CD4-positive, alpha-beta memory T cell (primary cell): ENCODE data around the gene NFIX. TPM values are rescaled to one million over a fixed set of nuclear protein-coding genes. Genes with fewer than 3 reads are reported as not detected.
"Not testable (repeated sequence)": the region's sequence is repeated elsewhere in the genome, so short reads cannot be mapped to it uniquely, and the experiment has no call there.

Experiments
- CTCF ChIA-PET: fragments of 350-600 bp; sonication (Branson Sonifier 250); formaldehyde crosslinking; loops from one replicate; lab custom pipeline; 2021; ENCODE audit warnings: inconsistent platforms; ENCODE audit not compliant: partially characterized antibody; lab: Charles Lee
- POLR2A ChIA-PET: fragments of 350-600 bp; sonication (Branson Sonifier 250); formaldehyde crosslinking; loops from one replicate; lab custom pipeline; 2021; ENCODE audit not compliant: partially characterized antibody; lab: Charles Lee
- DNase-seq, 5 donors: peaks; one replicate each; pipeline versions ENCODE4 v3.0.0 to v3.0.0-alpha.2; 2020 to 2022; ENCODE audit warnings: mixed read lengths in 1 of 5
- H3K27ac ChIP-seq: one replicate; pipeline ENCODE4 v1.7.0; 2013; ENCODE audit warnings: low read depth, low read length
- H3K27me3 ChIP-seq: 2 replicates; pipeline ENCODE4 v1.7.0; 2013; ENCODE audit warnings: mild to moderate bottlenecking, low read length, moderate library complexity; ENCODE audit not compliant: insufficient read depth
- H3K36me3 ChIP-seq: 2 replicates; pipeline ENCODE4 v1.7.0; 2013; ENCODE audit warnings: mild to moderate bottlenecking, low read length, moderate library complexity; ENCODE audit not compliant: insufficient read depth
- H3K4me1 ChIP-seq: 2 replicates; pipeline ENCODE4 v1.7.0; 2013; ENCODE audit warnings: mild to moderate bottlenecking, low read length, moderate library complexity; ENCODE audit not compliant: insufficient read depth
- H3K4me3 ChIP-seq, 2 donors: one replicate each; pipeline ENCODE4 v1.7.0; 2013; ENCODE audit warnings: low read length in 2 of 2, mild to moderate bottlenecking in 1 of 2
- H3K9me3 ChIP-seq, 2 donors: one replicate each; pipeline ENCODE4 v1.7.0; 2013; ENCODE audit warnings: low read length in 2 of 2, control low read depth in 1 of 2; ENCODE audit not compliant: control insufficient read depth in 1 of 2
- H3K27ac Mint-ChIP-seq, 7 donors: one replicate each; pipeline ENCODE4 v1.8.0; 2020 to 2021; ENCODE audit warnings: mixed read lengths in 7 of 7, mild to moderate bottlenecking in 6 of 7, inconsistent platforms in 3 of 7, moderate library complexity in 3 of 7
- H3K27me3 Mint-ChIP-seq, 2 donors: one replicate each; pipeline ENCODE4 v1.8.0; 2020 to 2021; ENCODE audit warnings: mixed read lengths in 2 of 2
- H3K36me3 Mint-ChIP-seq, 2 donors: one replicate each; pipeline ENCODE4 v1.8.0; 2020 to 2021; ENCODE audit warnings: mixed read lengths in 2 of 2, inconsistent platforms in 1 of 2, mild to moderate bottlenecking in 1 of 2
- H3K4me1 Mint-ChIP-seq, 4 donors: one replicate each; pipeline ENCODE4 v1.8.0; 2020 to 2021; ENCODE audit warnings: mixed read lengths in 4 of 4, mild to moderate bottlenecking in 1 of 4
- H3K4me3 Mint-ChIP-seq, 8 donors: one replicate each; pipeline ENCODE4 v1.8.0; 2020 to 2021; ENCODE audit warnings: mixed read lengths in 8 of 8, mild to moderate bottlenecking in 7 of 8, moderate library complexity in 6 of 8, inconsistent platforms in 3 of 8
- H3K9me3 Mint-ChIP-seq, 8 donors: one replicate each; pipeline ENCODE4 v1.8.0; 2020 to 2021; ENCODE audit warnings: mixed read lengths in 8 of 8, mild to moderate bottlenecking in 5 of 8, inconsistent platforms in 3 of 8, moderate library complexity in 1 of 8
- intact Hi-C: fragments of 100-400 bp; cut with micrococcal nuclease; formaldehyde crosslinking; loops from one replicate; pipeline ENCODE4 v1.15.1; 2023
- polyA plus RNA-seq, 2 donors: library from polyadenylated mRNA; unstranded; fragments of 300-500 nt; fragmentation: Illumina TruSeq; gene quantifications; one replicate each; pipeline ENCODE4 v1.2.3, GENCODE V29; 2021
- total RNA-seq, 2 experiments: library from RNA; stranded (reverse); gene quantifications; one replicate each; pipeline ENCODE4 v1.2.3, GENCODE V29; 2021

The NFIX gene
- total and polyA plus RNA-seq, 4 experiments from 2014 or later, result 0.09 to 5.4 (median 4.0) TPM; not detected in 1

GRCh38 chr19:12948612-12949362 lies 46.5 kb upstream of the NFIX start:
- Histone ChIP-seq H3K4me3 (no peak overlapping the region), H3K27ac (no peak overlapping the region), H3K9me3 (no peaks in the 10 kb centered on the region), H3K27me3 (no peaks in the 10 kb centered on the region), H3K36me3 (peaks cover 49% of the 10 kb centered on the region), H3K4me1 (peaks cover 25% of the 10 kb centered on the region)
- Mint-ChIP-seq H3K4me1 (peaks cover 9 to 39% (median 16%) of the 10 kb centered on the region in 4 donors), H3K27me3 (peaks cover 0 to 2% of the 10 kb centered on the region in 2 donors), H3K9me3 (peaks cover 0 to 3% (median 0%) of the 10 kb centered on the region in 8 donors), H3K36me3 (peaks cover 30 to 71% of the 10 kb centered on the region in 2 donors), H3K27ac (peak overlapping the region in 4 of 7 donors; percentile 29 to 99 (median 60)), H3K4me3 (peak overlapping the region in 2 of 8 donors; percentile 4 to 40)
- CTCF ChIA-PET, result interaction anchor here (0.8 to 1.5 kb wide), 2 partner anchors 16 to 17 kb away, joined by 5 to 7 read pairs; no protein-coding TSS in a partner anchor
- intact Hi-C loops, result loop anchor here (5.0 kb wide), 1 partner anchor 156 kb away; the partner anchor contains the start of gene JUNB
- POLR2A ChIA-PET, result interaction anchor here (0.9 to 2.0 kb wide), 6 partner anchors 7 to 158 kb away, joined by 3 to 12 read pairs (median 6); partner anchors contain the start of genes CALR, FARSA, GADD45GIP1 and JUNB
- DNase-seq, result peak in 1 of 5 donors; percentile 28

- DNase-seq, result no peak
- H3K27me3 Mint-ChIP-seq, result peaks cover 0 to 2% of the 10 kb centered on the region in 2 donors
- H3K4me3 Mint-ChIP-seq, result peak overlapping the region in 2 of 8 donors; percentile 6 to 25
- peaks cover 11 to 37% (median 18%) of the 10 kb centered on the region in 4 donors for H3K4me1 Mint-ChIP-seq
- Histone ChIP-seq H3K36me3 (peaks cover 44% of the 10 kb centered on the region), H3K27me3 (no peaks in the 10 kb centered on the region), H3K9me3 (no peaks in the 10 kb centered on the region), H3K4me3 (no peak overlapping the region), H3K4me1 (peaks cover 25% of the 10 kb centered on the region), H3K27ac (no peak overlapping the region)
- peaks cover 30 to 72% of the 10 kb centered on the region in 2 donors for H3K36me3 Mint-ChIP-seq
- H3K27ac Mint-ChIP-seq, result peak overlapping the region in 2 of 7 donors; percentile 55 to 85
- H3K9me3 Mint-ChIP-seq, result peaks cover 0 to 3% (median 0%) of the 10 kb centered on the region in 8 donors
- CTCF ChIA-PET, result interaction anchor here (0.8 to 2.4 kb wide), 2 partner anchors 15 to 16 kb away, joined by 5 read pairs; no protein-coding TSS in a partner anchor
- POLR2A ChIA-PET, result interaction anchor here (1.1 to 2.0 kb wide), 2 partner anchors 11 to 16 kb away, joined by 4 to 10 read pairs; partner anchors contain the start of genes CALR and FARSA
- intact Hi-C loops, result loop anchor here (5.0 kb wide), 1 partner anchor 157 kb away; the partner anchor contains the start of gene JUNB
Measured at GRCh38 chr19:12949363-12950283, 45.7 kb upstream of the NFIX start.

- Histone ChIP-seq H3K4me1 (peaks cover 27% of the 10 kb centered on the region), H3K36me3 (peaks cover 40% of the 10 kb centered on the region)
- peaks cover 28 to 68% of the 10 kb centered on the region in 2 donors for H3K36me3 Mint-ChIP-seq
- H3K4me3 ChIP-seq, DNase-seq, H3K4me3 Mint-ChIP-seq, H3K27me3 Mint-ChIP-seq, intact Hi-C loops, H3K27ac ChIP-seq, H3K27me3 ChIP-seq, H3K9me3 ChIP-seq, H3K9me3 Mint-ChIP-seq: not testable (repeated sequence)
- CTCF ChIA-PET, result interaction anchor here (0.5 to 2.4 kb wide), 5 partner anchors 9 to 67 kb away, joined by 3 to 5 read pairs (median 3); no protein-coding TSS in a partner anchor
- peaks cover 16 to 34% (median 21%) of the 10 kb centered on the region in 4 donors for H3K4me1 Mint-ChIP-seq
- H3K27ac Mint-ChIP-seq, result peak overlapping the region in 2 of 7 donors; percentile 59 to 75
- POLR2A ChIA-PET, result interaction anchor here (0.9 to 1.5 kb wide), 2 partner anchors 14 to 61 kb away, joined by 3 to 4 read pairs; partner anchors contain the start of gene GCDH
Measured at GRCh38 chr19:12952050-12952449, 43.2 kb upstream of the NFIX start.

- Histone ChIP-seq H3K4me1 (peaks cover 25% of the 10 kb centered on the region), H3K4me3 (no peak overlapping the region), H3K27ac (no peak overlapping the region), H3K27me3 (no peaks in the 10 kb centered on the region), H3K9me3 (no peaks in the 10 kb centered on the region), H3K36me3 (peaks cover 38% of the 10 kb centered on the region)
- Mint-ChIP-seq H3K27me3 (no peaks in the 10 kb centered on the region), H3K4me1 (peaks cover 16 to 31% (median 21%) of the 10 kb centered on the region in 4 donors), H3K4me3 (peak overlapping the region in 1 of 8 donors; percentile 15), H3K27ac (peak overlapping the region in 2 of 7 donors; percentile 52 to 59), H3K36me3 (peaks cover 27 to 64% of the 10 kb centered on the region in 2 donors), H3K9me3 (no peaks in the 10 kb centered on the region)
- intact Hi-C loops, result no loop called here
- no peak for DNase-seq
- POLR2A ChIA-PET, result interaction anchor here (0.6 to 1.5 kb wide), 4 partner anchors 15 to 109 kb away, joined by 3 to 4 read pairs (median 4); partner anchors contain the start of gene GCDH
- CTCF ChIA-PET, result interaction anchor here (0.5 to 4.3 kb wide), 6 partner anchors 9 to 68 kb away, joined by 3 to 35 read pairs (median 4); no protein-coding TSS in a partner anchor
Measured at GRCh38 chr19:12952488-12953137, 42.7 kb upstream of the NFIX start.

- H3K4me1 Mint-ChIP-seq, result peaks cover 14 to 28% (median 21%) of the 10 kb centered on the region in 4 donors
- H3K4me3 Mint-ChIP-seq, result no peak overlapping the region
- peak overlapping the region in 2 of 7 donors; percentile 35 to 91 for H3K27ac Mint-ChIP-seq
- Histone ChIP-seq H3K27me3 (no peaks in the 10 kb centered on the region), H3K36me3 (peaks cover 31% of the 10 kb centered on the region), H3K27ac (no peak overlapping the region), H3K9me3 (no peaks in the 10 kb centered on the region), H3K4me1 (peaks cover 28% of the 10 kb centered on the region), H3K4me3 (no peak overlapping the region)
- H3K27me3 Mint-ChIP-seq, result no peaks in the 10 kb centered on the region
- ChIA-PET CTCF (interaction anchor here (0.7 to 4.3 kb wide), 3 partner anchors 12 to 68 kb away, joined by 3 to 35 read pairs (median 4); no protein-coding TSS in a partner anchor), POLR2A (interaction anchor here (0.5 to 1.7 kb wide), 6 partner anchors 20 to 168 kb away, joined by 3 to 6 read pairs (median 4); partner anchors contain the start of genes FARSA and GCDH)
- intact Hi-C loops, result no loop called here
- peak in 1 of 5 donors; percentile 9 for DNase-seq
- H3K36me3 Mint-ChIP-seq, result peaks cover 24 to 59% of the 10 kb centered on the region in 2 donors
- H3K9me3 Mint-ChIP-seq, result no peaks in the 10 kb centered on the region
Measured at GRCh38 chr19:12953138-12953798, 42.0 kb upstream of the NFIX start.
